Measurements from ENCODE around the gene LFNG.

The LFNG gene

DNA sequence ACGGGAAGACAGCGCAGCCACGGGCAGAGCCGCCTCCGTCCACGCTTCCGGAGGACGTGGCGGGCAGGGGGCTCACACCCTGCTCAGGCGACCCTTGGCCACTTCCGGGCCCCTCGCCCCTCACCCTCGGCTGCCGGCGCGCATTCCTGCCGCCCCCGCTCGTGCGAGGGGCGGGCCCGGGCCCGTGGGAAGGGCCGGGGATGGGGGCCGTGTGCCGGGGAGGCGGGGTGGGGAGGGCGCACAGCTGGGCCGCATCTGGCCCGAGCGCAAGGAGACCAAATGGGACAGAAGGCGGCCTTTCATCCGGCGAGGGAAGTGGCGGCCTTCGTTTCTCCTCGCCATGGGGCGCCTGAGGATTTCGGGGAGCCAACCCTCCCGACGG, 846 bp upstream of the LFNG start:
- no peak for DNase-seq

DNA sequence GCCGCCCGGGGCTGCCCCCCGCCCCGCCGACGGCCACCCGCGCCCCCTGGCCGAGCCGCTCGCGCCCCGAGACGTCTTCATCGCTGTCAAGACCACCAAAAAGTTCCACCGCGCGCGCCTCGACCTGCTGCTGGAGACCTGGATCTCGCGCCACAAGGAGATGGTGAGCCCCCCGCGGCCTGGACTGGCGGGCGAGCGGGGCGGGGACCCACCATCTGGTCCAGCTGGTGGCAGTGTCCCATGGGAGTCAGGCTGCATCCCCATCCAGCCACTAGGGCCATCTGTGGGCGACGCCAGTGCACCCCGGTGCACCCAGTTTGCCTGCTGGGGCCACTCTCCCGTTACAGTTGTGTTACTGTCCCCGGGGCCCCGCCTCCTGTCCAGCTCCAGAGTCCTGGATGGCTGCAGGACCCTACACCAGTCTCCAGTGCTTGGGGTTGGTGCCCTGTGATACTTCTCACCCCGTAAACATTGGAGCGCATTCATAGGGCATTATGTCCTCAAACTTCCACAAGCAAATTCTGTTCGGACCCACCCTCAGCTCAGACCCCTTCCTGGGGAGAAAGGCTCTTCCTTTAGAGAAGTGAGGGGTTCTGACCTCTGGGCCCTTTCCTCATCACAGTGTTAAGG, 672 bp downstream of the LFNG start:
- no peak for DNase-seq

DNA sequence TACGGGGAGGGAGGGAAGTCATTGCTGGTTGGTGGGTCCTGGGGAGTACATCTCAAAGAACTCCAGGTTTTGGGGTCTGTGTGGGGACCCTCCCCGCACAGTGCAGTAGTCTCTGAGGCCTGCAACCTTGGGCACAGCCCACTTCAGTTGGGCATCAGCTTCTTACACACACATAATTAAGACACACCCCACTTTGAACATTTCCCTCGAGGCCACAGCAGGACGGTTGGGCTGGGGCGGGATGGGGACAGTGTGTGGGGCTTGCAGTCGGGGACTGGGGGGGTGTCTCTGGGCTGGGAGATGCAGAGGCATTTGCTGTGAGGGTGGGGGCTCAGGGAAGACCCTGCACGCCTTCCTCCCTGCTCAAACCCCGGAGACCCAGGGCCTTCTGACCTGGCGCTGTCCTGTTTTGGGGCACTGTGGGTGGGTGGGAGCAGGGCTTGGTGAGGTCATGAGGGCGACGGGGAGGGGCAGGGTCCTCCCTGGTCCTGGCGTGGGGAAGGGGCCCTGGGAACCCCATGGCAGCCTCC, 1.3 kb downstream of the LFNG start:
- DNase-seq, result no peak

DNA sequence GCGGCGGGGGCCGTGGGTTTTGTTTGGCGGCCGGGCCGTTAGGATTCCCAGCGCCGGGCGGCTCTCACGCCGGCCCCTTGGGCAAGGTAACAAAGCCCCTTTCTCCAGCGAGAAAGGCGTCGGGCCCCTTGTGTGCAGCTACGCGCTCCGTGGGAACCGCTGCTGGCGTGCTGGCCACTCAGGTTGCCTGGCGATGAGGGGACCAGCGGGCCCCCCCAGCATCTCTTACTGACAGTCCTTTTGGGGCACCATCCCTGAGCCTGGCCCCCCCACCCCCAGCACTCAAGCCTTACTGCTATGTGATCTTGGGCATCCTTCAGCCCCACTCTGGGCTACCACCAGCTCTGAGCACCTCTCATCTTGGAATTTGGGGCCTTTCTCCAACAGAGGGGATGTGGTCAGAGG, 1.8 kb downstream of the LFNG start:
- no peak for DNase-seq

DNA sequence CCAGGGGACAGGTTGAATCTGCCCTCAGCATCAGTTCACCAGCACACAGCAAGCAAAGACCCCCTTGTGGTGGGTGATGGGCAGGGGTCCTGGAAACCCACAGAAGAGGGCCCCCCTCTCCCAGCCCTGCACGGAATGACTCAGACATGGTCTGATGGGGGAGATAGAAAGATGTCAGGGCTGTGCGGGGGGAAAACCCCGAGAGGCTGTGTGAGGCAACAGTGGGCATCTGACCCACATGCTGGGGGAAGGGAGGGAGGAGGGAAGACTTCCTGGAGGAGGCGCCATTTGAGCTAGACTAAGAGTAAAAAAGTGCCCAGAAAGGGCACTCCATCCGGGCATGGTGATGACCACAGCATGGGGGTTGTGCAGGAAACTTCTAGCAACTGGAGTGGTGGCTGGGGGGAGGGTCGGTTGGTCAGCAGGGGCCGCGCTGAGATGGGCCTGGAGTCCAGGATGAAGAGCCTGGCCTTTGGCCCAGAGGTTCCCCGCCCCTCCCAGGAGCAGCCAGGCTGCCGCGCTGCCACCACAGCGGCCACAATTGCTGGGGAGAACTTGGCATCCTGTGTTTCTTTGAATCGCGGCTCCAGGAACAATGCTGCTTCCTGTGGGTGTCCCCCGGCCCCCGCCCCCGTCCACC, 2.5 kb downstream of the LFNG start:
- DNase-seq, result peak in 2 of 4 experiments; percentile 20 to 43

DNA sequence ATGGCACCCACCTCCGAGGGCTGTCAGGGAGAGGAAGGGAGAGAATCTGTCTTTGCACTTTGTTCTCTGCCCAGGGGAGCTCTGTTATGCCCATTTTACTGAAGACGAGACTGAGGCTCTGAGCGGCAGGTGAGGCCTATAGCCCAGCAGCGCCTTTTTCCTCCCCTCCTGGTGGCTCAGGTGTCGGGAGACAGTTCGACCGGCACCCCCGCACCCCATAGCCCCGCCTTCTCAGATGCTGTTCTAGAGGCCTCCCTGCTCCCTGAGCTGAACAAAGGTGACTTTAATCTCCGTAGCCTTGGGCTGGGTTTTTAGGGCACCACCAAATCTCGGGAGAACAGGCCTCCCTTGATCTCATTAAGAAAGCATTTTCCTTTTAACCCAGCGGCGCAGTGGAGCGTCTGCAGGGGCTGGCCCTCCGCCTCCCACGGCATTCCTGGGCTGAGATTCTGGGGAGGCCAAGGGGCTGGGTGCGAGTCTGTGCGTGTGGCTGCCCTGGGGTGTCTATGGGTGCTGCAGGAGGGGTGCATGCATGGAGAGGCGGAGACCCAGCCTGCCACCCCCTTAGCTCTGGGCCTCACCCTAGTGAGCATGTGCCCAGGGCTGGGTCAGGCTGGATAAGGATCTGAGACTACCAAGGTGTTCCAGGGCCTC, 3.3 kb downstream of the LFNG start:
- DNase-seq, result no peak

DNA sequence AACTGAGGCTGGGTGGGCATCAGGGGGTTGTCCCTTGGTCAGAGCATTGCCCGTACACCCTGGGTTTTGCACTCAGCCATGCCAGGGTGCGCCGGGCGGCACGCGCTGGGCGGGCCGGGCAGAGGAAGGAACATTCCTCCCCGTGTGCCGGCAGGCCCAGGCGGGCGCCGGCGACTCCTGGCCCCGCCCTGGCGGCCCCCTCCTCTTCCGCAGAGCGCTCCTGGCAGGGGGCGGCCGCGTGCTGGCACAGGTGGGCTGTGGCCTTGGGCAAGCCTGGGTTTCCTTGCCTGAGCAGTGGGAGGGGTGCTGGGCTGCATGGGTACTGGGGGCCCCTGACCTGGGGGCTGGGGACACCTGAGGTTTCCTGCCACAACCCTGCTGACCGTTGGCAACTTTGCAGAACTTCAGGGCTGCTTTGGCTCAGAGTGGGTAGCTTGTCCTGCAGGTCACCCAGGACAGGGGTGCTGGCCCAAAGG, 3.9 kb downstream of the LFNG start:
- no peak for DNase-seq

DNA sequence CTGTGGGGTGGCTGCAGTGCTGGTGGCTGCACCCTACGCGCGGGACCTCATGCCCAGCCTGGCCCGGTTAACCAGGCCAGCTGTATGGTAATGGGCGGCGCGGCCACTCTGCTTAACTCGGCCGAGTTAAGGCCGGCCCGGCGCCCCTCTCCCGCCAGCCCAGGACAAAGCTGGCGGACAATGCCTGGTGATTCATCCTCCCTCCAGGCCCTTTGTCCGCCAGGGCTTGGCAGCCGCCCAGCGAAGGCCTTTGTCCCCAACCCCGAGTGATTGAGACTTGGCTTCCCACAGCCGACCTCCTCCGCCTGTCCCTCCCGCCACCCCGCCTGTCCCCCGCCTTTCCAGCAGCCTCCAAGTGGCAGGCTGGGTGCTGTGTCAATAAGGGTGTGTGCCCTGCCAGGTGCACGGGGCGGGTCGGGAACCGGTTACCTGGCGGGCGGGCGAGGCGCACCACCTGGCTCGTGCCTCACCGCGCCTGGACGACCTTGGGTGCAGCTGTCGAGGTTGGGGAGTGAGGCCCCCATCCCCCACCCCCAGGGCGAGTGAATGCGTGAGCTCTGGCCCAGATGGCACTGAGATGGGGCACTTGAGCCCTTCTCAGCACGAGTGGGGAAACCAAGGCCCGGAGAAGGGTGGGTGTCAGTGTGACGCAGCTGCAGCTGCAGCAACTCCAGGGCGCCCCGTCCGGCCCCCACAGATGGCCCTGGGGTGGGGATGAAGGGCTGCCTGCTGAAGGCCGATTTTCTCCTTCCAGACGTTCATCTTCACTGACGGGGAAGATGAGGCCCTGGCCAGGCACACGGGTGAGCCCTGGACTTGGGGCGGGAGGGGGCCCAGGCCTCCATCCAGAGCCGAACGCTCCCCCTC, 4.6 kb downstream of the LFNG start:
- DNase-seq, result no peak

DNA sequence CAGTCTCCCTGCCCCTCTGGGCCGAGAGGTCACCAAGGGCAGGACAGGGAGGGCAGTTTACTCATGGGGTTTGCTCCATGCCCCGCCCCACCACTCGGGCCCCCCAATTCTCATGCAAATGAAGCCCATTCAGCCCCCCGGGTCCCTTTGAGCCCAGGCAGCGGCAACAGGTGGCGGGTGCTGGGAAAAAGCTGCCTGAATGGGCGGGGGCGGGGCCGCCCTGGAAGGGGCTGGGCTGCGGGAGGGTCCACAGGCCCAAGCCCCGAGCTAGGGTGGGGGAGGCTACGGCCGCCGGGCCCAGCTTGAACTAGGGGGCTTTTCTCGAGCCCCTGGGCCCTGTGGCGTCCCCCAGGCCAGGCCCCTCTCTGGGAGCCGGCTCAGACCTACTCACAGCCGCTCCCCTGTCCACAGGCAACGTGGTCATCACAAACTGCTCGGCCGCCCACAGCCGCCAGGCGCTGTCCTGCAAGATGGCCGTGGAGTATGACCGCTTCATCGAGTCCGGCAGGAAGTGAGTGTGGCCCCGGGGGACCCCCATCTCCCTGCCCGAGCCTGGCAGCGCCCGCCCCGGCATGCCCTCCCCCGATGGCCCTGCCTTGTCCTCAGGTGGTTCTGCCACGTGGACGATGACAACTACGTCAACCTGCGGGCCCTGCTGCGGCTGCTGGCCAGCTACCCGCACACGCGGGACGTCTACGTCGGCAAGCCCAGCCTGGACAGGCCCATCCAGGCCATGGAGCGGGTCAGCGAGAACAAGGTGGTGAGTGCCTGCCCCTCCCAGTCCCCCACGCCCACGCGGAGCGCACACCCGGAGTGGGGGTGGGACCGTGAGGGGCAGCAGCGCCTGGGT, 5.5 kb downstream of the LFNG start:
- DNase-seq, result no peak

DNA sequence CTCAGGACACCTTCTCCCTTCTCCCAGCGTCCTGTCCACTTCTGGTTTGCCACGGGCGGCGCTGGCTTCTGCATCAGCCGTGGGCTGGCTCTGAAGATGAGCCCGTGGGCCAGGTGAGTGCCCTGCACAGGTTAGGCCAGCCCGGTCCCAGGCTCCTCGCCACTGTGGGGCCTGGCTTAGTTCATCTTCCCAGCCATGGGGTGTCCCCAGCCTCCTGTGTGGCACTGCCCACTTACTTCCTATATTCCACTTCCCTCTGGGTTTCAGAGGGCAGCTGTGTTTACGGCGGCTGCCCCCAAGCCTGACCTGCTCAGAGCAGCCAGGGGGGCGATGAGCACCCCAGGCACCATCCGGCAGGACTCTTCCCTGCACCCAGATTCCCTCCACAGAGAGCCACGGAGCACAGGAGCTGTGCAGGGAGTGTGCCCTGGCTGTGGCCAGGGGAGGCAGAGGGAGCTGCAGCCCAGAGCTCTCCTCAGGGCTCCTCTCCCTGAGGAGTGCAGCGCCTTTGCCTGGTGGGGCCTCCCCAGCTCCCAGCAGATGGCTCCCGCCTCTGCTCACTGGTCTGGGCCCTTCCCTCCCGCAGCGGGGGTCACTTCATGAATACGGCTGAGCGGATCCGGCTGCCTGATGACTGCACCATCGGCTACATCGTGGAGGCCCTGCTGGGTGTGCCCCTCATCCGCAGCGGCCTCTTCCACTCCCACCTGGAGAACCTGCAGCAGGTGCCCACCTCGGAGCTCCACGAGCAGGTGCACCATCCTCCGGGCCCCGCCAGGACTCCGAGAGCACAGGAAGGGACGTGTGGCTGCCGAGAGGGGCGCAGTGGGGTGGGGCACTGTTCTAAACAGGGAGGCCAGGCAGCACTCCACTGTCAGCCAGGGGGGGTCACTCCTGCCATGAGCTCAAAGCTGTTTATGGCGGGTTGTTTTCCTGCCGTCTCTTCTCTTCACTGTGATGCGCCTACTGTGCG, 6.4 kb downstream of the LFNG start:
- no peak for DNase-seq

DNA sequence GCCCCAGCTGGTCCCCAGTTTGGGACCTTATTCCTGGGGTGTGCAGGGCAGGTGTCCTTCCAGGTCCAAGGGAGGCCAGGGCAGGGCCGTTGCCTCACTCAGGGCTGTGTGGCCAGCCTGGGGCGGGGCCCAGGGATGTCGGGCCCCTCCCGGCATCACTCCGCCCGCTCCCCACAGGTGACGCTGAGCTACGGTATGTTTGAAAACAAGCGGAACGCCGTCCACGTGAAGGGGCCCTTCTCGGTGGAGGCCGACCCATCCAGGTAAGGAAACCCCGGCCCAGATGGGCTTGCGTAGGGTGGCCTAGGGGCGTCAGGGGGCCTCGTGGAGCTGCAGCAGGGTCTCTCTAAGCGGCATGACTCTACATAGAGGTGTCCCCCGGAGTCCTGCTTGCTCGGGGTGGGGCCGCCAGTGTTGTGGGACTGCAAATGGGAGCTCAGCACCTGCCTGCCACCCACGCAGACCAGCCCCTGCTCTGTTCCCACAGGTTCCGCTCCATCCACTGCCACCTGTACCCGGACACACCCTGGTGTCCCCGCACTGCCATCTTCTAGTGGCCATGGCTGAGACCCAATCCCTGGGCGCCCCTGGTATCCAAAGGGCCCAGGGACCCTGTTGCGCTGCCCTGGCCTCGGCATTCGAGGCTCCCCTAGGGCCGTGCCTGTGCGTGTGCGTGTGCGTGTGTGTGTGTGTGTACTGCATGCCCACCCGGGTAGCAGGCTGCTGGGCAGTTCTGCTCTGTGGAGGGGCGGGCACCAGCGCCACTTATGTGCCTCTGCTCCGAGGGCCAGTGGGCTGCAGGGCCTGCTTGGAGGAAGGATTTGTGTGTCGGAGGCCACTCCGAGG, 7.3 kb downstream of the LFNG start:
- DNase-seq, result no peak

DNA sequence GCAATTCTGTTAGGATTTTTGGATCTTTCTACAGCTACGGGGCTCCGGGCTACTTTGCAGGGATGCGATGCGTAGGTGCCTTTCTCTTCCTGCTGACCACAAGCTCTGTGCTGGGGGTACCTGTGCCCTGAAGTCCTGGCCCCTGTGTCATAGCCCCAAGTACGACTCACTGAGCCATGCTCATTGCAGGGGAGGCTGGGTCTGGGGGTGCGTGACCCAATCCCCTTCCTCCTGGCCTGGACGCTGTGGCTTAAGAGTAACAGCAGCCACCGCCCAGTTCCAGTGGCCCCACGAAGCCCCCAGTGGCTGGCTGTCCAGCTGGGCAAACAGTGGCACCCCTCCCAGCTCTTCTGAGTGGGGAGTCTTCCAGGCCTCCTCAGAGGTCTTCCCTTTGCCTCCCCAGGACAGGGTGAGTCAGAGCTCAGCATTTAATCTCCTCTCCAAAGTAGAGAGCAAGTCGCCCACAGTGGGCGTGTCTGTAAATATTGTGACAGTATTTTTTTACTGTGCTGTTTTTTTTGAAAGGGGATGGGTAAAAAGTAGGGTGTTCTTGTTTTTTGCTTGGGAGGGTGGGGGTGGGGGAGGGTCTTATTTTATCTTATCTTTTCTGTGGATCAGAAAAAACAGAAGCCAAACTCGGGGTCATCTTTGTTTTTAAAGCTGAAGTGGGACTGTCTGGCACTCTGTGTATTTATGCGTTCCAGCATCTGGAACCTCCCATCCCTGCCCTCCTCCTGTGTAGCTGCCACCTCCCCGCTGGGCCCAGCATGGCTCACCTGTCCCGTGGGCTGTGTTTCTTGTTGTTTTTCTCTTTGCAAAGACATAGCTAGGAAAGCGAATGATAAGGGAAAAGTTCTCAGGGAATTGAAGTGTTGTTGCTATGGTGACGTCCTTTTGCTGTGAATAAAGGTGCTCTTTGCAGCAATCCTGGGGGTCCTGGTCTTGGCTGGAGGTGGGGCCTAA, 8.2 kb downstream of the LFNG start:
- DNase-seq, result peak in 1 of 4 experiments; percentile 42

DNA sequence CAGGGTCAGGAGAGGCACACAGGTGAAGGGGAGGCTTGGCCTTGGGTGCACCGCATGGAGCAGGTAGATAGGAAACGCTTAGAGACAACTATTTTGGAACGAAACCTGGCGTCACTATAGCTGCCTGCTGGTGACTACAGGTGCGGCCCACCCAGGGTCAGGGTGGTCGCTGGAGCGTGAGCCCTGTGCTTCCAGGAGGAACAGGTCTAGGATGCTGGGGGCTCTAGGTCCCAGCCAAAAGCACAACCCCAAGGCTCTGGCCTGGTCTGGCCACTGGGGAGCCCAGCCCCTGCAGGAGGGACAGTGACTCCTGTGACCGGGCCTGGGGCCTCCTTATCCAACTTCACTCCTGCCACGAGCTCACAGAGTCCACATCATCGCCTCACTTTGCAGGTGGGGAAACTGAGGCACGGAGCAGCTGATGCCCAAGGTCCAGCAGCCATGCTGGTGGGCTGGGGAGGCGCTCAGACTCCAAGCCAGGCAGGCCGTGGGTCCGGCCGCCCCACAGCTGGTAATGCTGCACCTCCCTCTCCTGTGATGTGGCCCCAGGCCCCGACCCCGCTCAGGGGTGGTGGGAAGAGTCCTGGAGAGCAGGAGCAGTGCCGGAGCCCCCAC, 9.0 kb downstream of the LFNG start:
- DNase-seq, result no peak

DNA sequence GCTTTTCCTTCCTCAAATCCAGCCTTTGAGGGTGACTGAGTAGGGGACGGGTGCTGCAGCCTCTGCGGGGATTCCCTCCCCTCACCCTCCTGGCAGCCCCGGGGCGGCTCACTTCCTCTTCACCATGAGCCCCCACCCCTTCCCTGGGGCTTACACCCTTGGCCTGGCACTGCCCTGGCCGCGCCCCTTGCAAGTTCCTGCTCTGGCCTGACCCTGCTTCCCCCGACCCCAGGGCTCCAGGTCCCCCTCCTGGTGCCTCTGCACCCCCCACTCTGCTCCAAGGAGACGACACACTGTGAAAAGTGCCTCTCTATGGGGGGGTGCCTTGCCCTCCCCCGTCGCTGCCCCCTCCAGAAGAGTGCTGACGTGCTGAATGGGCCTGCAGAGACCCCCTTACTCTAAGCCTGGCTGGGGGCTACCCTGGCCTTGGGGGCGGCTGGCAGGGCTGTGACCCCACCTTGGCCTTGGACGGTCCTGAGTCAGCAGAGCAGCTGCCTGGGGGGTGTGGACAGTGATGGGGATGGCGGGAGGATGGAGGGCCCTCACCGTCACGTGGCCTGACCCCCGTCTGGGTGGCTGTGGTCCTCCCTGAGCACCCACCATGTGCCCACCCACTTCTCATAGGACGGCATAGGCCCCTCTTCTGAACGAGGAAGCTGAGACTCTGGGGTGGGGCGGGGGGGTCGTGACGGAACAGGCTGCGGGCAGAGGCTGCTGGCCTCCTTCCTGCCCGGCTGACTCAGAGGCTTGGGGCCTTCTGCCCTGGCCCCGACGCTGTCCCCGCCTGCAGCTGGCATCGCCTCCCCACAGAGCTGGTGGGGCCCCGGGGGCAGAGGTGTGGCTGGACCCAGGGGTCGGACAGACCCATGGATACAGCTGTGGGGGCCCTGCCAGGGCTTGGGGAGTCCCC, 9.8 kb downstream of the LFNG start:
- DNase-seq, result peak in 2 of 4 experiments; percentile 38 to 45

DNA sequence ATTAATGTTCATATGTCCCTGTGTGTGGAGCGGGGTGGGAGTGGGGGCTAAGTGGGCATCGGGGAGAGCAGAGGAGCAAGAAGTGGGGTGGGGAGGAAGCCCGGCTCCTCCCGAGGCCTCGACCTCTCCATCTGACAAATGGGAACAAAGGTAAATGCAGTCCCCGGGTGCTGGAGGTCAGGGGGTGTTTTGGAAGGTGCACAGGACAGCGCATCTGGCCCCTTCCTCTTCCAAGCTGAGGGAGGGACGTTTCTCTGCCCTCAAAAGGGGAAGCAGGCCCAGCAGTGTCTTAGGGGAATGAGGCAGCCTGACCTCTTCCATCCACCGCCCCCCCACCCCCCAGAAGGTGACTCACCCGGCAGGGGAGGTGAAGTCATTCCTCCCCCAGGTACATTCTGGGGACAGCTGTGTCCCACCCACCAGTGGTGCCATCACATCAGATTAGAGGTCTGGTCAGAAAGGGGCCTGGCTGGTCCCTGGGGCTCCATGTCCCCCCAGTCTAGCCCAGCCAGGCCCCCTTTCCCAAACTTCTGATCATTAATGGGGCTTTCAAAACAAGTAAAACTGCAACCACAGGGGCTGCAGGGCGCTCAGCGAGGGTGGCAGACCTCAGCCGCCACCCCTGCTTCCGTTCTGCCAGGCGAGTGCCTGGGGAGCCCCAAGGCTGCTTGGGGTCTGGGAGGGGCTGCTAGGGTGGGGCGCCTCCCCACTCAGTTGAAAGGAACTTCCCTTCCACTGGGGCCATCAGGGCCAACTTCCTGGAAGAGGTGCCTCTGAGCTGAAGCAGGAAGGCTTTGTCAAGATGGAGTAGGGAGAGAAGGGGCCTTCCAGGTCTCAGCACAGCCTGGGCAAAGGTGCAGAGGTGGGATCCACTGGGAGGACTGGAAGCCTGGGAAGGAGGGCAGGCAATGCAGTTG, 10.8 kb downstream of the LFNG start:
- DNase-seq, result peak in 2 of 4 experiments; percentile 57 to 70

Data from activated naive CD4-positive, alpha-beta T cell (primary cell).